GM18867 (cell line): ENCODE data around the gene SLC6A16.
"Not testable (repeated sequence)": the region's sequence is repeated elsewhere in the genome, so short reads cannot be mapped to it uniquely, and the experiment has no call there.

Experiments used
- ATAC-seq: cut with Tn5 transposase; IDR thresholded peaks from one replicate; pipeline ENCODE4 v1.9.1; 2021; ENCODE audit warnings: mild to moderate bottlenecking, moderate library complexity; ENCODE audit not compliant: unreplicated experiment

Gene SLC6A16

DNA sequence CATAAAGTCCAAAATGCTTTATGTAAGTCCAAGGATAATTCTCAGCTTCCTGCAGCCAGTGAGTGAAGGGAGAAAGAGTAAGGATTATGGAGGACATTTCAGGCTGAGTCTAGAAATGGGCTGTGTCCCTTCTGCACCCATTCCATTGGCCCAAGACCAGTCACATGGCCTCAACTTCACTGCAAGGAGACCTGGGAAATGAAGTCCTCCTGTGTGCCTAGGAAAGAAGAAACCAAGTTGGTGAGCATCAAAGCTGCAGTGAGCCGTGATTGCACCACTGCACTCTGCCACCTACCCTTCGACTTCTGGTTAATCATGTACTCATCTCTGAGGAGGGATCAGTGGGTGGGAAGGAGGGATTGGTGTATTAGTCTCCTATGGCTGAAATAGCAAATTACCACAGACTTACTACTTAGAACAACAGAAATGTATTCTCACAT is 6.6 kb upstream of the SLC6A16 start:
- ATAC-seq: peak; percentile 52

DNA sequence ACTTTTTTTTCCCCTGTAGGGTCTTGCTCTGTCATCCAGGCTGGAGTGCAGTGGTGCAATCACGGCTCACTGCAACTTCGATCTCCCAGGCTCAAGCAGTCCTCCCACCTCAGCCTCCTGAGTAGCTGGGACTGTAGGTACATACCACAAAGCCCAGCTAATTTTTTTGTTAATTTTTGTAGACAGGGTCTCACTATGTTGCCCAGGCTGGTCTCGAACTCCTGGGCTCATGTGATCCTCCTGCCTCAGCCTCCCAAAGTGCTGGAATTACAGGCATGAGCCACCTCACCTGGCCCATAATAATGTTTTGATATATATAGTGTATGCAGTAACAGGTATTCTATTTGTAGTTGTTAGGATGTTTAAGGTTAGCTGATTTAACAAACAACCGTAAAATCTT is 6.2 kb upstream of the SLC6A16 start:
- not testable (repeated sequence) for ATAC-seq

DNA sequence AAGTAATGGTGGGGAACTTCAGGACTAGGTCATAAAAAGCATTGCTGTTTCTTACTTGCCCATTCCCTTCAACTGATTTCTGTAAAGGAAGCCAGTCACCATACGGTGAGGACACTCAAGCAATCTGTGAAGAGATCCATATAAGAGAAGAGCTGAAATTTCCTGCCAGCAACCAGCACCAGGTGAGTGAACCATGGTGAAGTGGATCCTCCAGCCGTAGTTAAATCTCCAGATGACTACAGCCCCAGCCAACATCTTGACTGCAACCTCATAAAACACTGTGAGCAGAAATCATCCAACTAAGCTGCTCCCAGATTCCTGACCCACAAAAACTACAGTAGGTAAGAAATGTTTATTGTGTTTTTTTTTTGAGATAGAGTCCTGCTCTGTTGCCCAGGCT is 3.8 kb upstream of the SLC6A16 start:
- no peak for ATAC-seq

DNA sequence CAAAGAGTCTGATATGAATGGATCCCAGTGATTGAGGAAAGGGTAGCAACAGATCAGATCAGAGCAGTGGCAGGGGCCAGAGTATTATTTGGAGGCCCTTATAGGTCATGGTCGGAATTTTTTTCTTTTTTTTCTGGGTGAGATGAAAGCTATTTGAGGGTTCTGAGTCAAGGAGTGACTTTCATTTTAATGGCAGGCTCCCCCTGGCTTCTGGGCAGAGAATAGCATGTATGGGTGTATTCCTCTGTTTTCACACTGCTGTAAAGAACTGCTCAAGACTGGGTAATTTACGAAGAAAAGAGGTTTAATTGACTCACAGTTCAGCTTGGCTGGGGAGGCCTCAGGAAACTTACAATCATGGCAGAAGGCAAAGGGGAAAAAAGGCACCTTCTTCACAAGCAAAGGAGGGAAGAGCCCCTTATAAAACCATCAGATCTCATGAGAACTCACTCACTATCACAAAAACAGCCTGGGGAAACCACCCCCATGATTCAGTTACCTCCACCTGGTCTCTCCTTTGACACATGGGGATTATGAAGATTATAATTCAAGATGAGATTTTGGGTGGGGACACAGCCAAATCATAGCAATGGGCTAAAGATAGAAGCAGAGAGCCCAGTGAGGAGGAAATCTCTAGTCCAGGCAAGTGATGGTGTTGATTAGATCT is 3.0 kb upstream of the SLC6A16 start:
- no peak for ATAC-seq

DNA sequence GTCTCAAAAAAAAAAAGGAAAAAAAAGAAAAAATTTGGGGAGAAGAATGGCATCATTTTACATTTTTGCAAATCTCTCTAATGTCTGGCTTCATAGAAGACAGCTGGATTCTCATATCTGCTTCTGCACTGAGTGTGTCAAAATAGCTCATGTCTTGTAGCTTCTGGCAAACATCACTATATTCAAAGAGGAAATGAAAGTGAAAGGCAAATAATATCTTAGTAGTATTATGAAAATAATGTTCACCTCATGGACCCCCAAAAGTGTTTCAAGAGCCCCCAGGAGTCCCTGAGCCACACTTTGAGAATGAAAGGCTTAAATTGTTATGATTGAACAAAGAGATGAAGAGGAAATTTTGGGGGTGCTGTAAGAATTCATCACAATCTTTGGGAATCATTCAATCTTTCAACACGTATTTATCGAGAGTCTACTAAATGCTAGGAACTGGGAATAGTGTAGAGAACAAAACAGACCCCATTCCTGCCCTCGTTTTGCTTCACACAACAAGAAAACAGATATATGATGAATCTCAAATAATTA is 1.2 kb upstream of the SLC6A16 start:
- ATAC-seq: no peak

DNA sequence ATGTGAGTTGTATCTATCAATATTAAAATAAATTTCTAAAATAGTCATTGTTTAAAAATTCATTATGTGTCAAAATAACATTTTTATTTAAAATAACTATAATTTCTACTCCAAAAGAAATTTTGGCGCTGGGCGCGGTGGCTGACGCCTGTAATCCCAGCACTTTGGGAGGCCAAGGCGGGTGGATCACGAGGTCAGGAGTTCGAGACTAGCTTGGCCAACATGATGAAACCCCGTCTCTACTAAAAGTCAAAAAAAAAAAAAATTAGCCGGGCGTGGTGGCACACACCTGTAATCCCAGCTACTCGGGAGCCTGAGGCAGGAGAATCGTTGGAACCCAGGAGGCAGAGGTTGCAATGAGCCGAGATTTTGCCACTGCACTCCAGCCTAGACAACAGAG is 765 bp upstream of the SLC6A16 start:
- not testable (repeated sequence) for ATAC-seq

DNA sequence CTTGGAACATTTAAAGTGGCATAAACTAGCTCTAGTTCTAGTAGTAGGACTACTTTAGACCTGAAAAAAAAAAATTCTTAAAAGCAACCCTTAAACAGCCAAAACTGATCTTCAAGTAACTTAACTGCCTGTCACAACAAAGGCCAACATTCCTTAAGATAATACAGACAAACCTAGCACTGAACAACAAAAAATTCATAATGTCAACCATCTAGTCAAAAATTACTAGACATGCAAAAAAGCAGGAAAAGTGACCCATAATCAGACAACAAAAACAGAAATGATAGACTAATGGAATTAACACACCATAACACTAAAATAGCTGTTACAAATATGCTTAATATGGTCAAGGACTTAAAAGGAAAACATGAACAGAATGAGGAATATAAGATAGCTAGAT is 6.7 kb downstream of the SLC6A16 start:
- ATAC-seq: no peak

DNA sequence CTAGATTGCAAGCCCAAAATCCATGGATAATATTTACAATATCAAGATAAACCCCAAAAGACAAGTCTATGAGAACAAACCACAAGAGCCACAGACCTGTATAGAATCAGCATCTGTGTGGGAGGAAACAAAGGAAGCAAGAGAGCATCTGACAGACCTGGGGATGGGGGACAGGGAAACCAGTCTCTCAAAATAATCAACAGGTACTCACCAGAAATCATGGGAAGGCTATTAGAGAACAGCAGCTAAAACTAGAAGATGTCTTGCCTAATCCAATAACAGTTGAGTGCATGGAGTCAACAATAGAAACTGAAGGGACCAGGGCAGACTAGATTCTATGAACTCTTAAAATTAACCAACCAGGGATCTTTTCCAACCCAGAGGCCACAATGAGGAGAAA is 8.7 kb downstream of the SLC6A16 start:
- ATAC-seq: no peak

DNA sequence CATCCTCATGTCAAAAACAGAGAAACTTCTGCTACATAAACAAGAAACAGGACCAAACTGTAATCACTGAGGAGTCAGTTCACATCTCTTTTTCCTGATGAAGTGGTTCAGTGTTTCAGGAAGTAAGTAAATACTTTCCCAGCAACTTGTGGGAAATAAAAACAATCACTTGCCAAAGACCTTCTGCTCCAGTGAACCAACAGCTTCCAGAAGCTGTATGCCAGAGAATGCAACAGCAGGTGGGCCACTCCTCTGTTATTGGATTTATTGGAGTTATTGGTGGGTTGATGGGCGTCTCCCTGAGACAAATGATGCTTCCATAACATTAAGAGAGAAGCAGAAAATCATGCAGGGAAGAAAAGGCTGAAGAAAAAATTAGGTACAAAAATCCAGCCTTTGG is 9.9 kb downstream of the SLC6A16 start:
- no peak for ATAC-seq

DNA sequence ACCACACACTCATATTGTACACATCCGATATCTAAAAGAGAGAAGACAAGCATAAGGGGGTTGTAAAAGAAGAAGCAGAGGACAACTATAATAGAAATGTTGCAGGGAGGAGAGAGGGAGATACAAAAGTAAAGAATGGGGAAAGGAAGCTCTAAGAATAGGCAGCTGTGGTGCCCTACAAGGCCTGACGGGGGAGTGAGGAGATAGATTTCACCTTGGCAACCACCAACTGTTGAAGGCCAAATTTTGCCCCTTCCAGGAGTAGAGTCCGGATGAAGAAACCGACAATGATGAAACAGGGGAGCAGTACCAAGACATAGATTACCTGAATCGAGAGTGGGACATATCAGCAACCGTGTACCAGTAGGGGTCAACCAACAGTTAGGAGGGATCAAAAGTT is 15.9 kb downstream of the SLC6A16 start:
- ATAC-seq: no peak

DNA sequence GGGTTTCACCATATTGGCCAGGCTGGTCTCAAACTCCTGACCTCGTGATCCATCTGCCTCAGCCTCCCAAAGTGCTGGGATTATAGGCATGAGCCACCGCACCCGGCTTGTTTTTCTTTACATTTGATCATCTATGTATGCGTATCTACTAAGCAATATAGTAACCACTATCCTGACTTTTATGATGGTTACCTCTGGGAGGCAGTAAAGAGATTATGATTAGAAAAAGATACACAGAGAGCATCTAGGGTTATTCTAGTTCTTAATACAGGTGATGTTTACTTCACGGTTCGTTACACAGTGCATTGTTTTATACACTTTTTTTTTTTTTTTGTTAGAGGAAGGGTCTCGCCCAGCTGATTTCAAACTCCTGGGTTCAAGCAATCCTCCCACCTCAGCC is 18.3 kb downstream of the SLC6A16 start:
- not testable (repeated sequence) for ATAC-seq

DNA sequence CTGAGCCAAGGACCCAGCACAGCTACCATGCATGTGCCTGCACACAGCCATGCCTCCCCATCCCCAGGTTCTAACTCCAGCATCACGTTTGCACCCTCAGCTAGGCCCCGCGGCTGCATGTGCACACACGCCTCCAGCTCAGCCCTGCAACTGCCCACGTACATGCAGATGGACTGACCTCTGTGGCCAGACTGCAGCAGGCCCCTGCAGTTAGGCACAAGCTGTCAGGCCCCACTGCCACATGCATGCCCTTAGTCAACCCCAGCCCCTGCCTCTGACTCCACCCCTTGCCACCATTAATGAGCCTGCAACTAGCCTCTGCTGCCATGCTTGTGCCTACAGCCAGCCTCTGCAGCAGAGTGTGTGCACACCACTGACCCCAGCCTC is 23.1 kb downstream of the SLC6A16 start:
- ATAC-seq: no peak

DNA sequence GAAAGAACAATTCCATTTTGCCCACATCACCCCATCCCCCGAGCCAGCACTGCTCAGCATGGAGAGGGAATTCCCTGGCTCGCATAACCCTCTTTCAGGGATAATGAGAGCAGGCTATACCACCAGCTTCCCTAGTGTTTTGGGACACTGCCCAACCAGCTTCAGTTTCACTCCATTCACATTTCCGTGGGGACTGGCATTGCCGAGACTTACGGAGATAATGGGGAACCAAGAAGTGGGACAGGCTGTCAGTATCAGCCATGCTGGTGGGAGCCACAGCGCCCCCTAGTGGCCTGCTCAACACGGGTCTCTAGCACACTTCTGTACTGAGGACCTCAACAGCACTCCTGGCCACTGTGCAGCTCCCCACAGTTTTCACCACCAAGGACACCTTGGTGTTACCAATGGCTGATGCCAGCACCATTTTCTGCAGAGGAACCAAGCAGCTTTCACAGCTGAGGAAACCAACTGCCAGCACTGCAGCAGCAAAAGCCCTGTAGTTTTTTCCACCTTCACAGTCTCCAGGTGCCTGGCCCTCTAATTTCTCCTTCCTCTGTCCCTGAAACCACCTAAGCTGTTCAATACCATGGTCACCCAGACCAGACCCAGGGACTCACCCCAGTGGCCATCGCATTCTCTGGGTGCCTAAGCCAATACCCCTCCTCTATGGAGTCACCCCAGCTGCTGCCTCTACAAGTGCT is 23.7 kb downstream of the SLC6A16 start:
- peak; percentile 56 for ATAC-seq

DNA sequence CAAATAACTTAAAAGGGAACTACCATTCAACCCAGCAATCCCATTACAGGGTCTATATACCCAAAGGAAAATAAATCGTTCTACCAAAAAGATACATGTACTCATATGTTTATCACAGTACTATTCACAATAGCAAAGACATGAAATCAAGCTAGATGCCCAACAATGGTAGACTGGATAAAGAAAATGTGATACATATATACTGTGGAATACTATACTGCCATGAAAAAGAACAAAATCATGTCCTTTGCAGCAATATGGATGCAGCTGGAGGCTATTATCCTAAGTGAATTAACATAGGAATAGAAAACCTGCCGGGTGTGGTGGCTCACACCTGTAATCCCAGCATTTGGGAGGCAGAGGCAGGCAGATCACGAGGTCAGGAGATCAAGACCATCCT is 26.3 kb downstream of the SLC6A16 start:
- not testable (repeated sequence) for ATAC-seq

DNA sequence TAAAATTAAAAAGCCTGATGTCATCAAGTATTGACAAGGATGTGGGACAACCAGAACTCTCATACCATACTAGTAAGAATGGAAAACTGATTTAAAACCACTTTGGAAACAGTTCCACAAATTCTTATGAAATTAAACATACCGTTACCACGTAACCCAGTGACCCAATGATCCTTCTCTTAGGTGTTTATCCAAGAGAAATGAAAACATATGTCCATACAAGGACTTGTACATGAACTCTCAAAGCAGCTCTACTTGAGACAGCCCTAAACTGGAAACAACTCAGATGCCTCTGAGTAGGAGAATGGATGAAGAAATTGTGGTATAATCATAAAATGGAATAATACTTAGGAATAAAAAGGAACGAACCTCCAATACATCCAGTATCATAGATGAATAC is 27.6 kb downstream of the SLC6A16 start:
- ATAC-seq: no peak

DNA sequence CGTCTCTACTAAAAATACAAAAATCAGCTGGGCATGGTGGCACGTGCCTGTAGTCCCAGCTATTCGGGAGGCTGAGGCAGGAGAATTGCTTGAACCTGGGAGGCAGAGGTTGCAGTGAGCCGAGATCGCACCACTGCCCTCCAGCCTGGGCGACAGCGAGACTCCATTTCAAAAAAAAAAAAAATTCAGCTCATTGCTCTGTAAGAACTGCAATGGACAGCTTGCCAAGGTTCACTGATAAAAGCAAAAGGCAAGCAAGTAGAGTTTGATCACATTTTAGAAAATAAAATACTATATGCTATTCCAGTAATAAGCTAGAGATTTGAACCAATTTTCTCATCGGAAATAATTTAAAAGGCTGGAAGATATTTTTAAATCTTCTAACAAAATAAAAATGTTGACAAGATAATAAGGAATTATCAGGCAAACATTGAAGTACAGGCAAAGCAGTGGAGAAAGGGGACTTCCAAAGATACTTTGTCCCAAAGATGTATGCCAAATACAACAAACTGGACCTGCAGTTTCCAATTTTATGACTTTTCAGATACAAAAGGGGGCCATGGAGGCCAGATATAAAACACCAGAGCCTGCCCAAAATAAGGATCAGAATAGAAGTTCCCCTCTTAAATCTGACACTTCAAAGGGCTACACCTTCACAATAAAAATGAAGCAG is 29.6 kb downstream of the SLC6A16 start:
- ATAC-seq: no peak

DNA sequence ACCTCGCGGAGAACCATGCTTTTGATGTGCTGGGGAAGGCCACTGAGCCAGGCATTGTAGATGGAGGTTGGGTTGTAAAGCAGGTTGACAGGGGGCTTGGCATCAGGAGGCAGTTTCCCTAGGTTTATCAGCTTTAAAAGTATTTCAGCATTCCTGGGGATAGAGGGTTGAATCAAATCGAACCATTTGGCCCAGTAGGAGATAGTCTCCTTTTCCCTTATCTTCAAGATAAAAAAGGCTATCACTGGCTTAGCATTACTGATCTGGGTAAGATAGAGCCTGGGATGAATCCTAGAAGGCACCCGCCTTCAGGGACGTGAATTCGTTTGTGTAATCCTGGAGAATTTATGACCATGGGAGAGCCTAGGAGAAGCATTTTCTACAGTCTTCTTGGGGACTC is 30.6 kb downstream of the SLC6A16 start:
- no peak for ATAC-seq

DNA sequence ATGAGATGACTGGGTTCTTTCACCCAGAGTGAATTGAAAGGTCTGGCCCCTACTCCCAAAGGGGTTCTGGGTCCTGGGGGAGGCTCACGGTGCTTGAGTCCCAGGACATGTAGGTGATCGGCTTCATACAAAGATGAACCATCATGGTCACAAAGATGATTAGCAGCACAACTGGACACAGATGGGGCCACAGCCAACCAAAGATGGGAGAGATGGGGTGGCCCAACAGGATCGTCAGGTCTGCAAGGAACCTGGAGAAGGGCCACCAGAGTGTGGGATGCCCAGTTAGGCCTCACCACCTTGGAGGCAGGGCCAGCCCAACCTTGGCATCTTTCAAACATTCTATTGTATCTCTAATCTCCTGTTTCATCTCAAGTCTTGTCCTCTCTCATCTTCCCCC is 34.5 kb downstream of the SLC6A16 start:
- ATAC-seq: no peak

DNA sequence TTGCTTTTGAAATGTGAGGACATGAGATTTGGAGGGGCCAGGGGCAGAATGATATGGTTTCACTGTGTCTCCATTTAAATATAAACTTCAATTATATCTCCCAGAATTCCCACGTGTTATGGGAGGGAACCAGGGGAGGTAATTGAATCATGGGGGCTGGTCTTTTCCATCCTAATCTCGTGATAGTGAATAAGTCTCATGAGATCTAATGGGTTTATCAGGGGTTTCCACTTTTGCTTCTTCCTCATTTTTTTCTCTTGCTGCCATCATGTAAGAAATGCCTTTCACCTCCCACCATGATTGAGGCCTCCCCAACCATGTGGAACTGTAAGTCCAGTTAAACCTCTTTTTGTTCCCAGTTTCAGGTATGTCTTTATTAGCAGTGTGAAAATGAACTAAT is 35.7 kb downstream of the SLC6A16 start:
- not testable (repeated sequence) for ATAC-seq

DNA sequence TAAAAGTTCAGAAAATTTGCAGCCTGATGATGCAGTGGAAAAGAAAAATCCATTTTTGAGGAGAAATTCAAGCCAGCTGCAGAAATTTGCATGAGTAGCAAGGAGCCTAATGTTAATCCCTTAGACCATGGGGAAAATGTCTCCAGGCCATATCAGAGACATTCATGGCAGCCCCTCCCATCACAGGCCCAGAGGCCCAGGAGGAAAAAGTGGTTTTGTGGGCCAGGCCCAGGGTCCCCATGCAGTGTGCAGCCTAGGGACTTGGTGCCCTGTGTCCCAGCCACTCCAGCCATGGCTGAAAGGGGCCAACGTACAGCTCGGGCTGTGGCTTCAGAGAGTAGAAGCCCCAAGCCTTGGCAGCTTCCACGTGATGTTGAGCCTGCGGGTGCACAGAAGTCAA is 36.8 kb downstream of the SLC6A16 start:
- ATAC-seq: not testable (repeated sequence)

DNA sequence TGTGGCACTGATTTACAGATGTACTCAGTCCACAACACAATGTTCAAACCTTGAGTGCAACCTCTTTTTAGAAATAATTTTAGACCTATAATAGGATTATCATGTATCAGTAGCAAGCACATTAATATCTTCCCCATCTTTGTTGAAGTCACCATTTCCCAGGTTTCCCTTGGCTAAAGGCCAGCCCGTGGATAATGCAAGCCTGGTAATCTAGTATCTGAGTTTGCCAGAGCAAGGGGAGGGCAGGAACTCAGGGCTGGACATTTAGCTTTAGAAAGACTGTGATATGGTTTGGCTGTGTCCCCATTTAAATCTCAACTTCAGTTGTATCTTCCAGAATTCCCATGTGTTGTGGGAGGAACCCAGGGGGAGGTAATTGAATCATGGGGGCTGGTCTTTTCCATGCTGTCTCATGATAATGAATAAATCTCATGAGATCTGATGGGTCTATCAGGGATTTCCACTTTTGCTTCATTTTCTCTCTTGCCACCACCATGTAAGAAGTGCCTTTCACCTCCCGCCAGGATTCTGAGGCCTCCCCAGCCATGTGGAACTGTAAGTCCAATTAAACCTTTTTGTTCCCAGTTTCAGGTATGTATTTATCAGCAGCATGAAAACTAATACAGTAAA is 37.7 kb downstream of the SLC6A16 start:
- ATAC-seq: no peak
